ENCODE data around the gene EXOC4.

- TF ChIP-seq CTCF (IDR thresholded peaks at IDR 0.05) (no peak), POLR2A (IDR thresholded peaks at IDR 0.05) (no peak), POLR2AphosphoS5 (IDR thresholded peaks at IDR 0.05; ENCODE audit: insufficient read depth in 1 of 2, low read depth in 1 of 2) (no peak)
Measured at GRCh38 chr7:134047675-134048074, 794.8 kb downstream of the EXOC4 start.

Data from vagina (tissue), 2 donors.